NCI-H2171 treated with DMSO at 0.1 percent for 48 hours (cell line): ENCODE data around the gene THSD4.
A peak's percentile ranks its signal among the peaks of the same experiment; 100 is the strongest.
"Not testable (repeated sequence)": the region's sequence is repeated elsewhere in the genome, so short reads cannot be mapped to it uniquely, and the experiment has no call there.

Source experiments
- DNase-seq: peaks from one replicate; lab custom pipeline; 2025; lab: John Stamatoyannopoulos, UW

Gene THSD4

DNA sequence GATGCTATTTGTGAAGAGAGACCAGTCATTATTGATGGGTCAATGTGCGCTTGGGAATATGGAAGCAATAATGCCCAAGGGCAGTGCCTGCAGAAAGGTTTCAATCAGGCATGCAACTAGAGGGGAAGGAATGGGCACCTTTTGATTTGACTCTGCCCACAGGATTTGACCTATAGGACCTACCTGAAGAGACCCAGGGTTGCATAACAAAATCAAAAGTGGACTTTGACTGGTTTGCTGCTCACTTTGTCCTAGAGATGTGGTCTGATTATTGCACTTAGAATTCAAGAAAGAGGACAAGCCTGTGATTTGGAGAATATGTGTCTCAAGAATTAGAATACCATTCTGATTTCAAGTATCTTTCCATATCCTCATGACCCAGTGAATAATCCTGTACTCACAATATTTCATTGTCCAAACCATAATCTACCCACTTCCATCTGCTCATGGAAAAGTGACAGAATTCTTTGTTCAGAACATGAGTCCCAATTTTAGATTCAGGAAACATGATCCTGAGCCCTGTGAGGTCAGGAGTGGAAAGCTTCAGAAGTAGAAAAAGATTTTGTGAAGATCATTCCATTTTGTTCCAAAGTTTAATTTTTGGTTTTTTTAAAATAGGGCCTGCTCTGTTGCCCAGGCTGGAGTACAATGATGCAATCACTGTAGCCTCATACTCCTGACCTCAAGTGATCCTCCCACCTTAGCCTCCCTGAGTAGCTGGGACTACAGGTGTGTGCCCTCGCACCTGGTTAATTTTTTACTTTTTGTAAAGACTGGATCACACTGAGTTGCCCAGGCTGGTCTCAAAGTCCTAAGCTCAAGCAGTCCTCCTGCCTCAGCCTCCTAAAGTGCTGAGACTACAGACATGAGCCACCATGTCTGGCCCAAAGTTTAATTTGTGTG is 543.8 kb downstream of the THSD4 start:
- DNase-seq: peak; percentile 17

DNA sequence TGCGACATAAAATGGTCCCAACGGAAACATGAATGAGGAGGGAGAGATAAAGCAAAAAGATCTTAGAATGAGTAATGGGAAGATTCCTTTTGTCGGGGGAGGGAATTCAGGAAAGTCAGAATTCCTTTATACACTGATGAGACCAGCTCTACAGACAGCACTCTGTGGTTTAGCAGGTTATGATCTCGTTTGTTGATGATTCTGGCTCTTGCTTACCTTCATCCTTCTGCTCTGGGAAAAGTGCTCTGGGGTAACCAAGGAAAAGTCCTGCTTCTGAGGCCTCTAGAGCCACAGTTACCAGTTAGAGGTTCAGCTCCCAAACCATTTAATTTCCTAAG is 544.4 kb downstream of the THSD4 start:
- DNase-seq: no peak

- DNase-seq: peak; percentile 88
Measured at GRCh38 chr15:71660501-71660900, 545.2 kb downstream of the THSD4 start.

- no peak for DNase-seq
Measured at GRCh38 chr15:71662306-71662705, 547.0 kb downstream of the THSD4 start.

DNA sequence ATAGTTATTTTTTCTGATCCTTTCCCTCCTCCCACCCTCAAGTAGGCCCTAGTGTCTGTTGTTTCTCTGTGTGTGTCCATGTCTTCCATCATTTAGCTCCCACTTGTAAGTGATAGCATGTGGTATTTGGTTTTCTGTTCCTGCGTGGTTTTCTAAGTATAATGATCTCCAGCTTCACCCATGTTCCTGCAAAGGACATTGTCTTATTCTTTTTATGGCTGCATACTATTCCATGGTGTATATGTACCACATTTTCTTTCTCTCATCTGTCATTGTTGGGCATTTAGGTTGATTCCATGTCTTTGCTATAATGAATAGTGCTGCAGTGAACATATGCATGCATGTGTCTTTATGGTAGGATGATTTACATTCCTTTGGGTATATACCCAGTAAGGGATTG is 549.4 kb downstream of the THSD4 start:
- no peak for DNase-seq

DNA sequence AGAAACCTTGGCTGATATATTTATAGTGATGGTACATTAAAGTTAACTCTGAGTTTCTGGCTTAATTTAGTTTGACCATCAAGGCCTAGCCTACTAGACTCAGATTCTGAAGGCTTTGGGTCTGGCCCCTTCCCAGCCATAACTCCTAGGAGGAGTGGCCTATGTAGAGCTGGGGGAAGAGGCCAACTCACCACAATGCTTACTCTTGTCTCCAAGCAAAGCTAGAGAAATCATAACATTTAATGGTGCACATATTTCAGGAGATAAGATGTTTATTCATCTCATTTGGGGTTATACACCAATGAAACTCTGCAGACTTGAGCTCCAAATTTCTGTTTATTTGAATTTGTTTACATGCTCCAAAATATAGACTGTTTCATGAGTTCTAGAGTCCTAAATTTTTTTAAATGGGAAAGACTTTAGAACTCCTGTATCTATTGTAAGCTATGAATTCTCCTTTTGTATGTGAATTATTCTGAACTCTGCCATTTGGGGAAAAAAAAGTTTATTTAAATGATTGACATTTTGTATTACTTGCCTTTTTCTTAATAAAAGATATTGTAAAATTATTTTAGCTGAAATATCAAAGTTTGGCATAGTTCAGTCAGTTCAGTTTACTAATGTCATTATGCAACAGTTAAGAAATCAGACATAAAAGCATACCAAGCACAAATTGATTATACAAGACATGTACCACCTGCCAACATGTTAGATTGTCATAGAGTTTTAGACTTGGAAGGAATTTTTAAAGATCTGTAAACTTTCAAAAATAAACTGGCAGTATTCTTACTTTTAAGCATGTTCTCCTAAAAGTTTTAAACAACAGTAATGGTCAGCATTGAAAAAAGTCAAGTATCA is 551.7 kb downstream of the THSD4 start:
- no peak for DNase-seq

DNA sequence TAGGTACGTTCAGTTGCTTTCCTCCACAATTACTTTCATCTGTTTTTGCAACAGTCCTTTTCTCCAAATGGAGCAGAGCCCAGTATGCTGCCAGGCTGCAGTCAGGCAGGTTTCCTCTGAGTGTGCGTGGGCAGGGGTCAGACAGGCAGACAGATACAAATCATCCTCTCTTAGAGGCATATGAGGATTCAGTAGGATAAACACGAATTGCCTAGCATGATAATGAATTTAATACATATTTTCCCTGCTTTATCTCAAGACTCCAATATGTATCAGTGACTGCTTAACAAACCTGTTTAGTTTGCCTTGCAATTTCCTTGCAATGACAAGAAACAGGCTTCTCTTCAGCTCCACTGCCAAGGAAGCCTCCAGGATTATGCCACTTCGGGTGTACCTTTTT is 554.4 kb downstream of the THSD4 start:
- DNase-seq: no peak

GRCh38 chr15:71670222-71670621 is 555.0 kb downstream of the THSD4 start:
- DNase-seq: not testable (repeated sequence)

GRCh38 chr15:71674354-71674753 is 559.1 kb downstream of the THSD4 start:
- DNase-seq: peak; percentile 69

GRCh38 chr15:71677352-71677751 is 562.1 kb downstream of the THSD4 start:
- no peak for DNase-seq

- no peak for DNase-seq
Measured at GRCh38 chr15:71677766-71678165, 562.5 kb downstream of the THSD4 start.

- no peak for DNase-seq
Measured at GRCh38 chr15:71678191-71678590, 562.9 kb downstream of the THSD4 start.

GRCh38 chr15:71678605-71679004 is 563.3 kb downstream of the THSD4 start:
- no peak for DNase-seq

DNA sequence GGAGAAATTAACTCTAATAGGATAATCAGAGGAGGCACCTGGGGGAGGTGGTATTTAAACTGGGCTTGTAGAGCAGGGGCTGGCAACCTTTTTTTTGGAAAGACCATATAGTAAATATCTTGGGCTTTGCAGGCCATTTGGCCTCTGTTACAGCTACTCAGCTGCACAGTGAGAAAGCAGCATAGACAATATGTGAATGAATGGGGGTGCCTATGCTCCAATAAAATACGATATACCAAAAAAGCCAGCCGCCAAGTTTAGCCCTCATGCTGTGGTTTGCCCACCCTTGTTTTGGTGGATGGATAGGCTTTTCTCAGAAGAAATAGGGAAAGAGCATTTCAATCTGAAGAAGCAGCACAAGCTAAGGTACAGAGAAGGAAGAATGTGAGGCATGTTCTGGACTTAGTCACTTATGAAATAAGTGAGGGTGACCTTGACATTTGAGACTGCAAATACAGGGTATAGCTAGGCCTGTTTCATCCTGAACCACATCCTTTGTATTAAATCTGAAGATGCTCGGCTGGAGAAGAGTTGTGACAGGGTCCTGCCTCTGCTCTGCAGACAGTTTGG is 564.0 kb downstream of the THSD4 start:
- no peak for DNase-seq

DNA sequence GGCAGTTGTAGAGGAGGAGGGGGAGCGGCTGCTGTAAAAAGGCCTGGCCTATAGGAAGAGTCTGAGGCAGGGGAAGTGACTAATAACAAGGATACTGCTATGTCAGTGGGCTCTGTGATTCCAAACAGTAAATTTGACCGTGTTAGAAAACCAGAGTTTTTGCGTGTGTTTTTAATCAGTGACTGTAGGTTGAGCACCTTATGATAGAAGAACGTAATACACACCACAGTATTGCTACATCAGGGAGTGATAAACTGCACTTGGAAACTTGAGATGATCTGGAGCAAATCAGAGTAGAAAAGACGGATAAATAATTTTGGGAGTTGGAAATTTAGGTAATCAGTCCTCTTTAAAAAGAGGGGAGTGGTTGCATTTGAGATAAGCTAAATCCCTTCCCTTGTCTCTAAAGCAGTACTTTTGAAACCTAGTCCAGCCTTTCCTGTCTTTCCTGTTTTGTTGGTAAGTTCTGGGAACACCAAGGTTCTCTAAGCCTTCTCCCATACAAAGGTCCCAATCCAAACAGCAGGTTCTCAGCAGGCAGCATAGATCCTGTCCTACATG is 564.6 kb downstream of the THSD4 start:
- no peak for DNase-seq

- DNase-seq: no peak
Measured at GRCh38 chr15:71682001-71682400, 566.7 kb downstream of the THSD4 start.

DNA sequence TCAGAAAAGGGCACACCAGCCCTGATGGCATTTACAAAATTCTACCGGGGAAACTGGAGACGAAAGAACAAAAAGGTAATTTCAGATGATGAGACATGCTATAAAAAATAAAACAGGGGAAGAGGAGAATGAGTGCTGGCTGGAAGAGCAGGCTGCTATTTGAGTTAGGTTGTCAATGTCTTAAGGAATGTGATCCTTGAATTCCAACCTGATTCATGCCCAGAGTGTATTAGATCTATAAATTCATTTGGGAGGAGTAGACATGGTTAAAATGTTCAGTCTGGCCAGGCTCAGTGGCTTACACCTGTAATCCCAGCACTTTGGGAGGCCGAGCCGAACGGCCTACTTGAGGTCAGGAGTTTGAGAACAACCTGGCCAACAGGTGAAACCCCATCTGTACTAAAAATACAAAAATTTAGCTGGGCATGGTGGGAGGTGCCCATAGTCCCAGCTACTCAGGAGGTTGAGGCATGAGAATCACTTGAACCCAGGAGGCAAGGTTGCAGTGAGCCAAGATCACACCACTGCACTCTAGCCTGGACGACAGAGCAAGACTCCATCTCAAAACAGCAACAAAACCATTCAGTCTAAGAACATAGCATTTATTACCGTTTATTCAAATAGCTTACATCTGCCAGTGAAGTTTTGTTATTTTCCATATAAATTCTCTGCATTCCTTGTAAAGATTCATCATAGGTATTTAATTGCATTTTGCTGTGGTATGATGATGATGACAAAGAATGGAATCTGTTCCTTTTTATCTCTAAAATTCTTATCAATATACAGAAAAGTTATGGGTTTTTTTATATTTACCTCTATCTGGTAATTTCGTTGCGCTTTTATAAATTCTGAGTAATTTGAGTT is 568.4 kb downstream of the THSD4 start:
- no peak for DNase-seq

DNA sequence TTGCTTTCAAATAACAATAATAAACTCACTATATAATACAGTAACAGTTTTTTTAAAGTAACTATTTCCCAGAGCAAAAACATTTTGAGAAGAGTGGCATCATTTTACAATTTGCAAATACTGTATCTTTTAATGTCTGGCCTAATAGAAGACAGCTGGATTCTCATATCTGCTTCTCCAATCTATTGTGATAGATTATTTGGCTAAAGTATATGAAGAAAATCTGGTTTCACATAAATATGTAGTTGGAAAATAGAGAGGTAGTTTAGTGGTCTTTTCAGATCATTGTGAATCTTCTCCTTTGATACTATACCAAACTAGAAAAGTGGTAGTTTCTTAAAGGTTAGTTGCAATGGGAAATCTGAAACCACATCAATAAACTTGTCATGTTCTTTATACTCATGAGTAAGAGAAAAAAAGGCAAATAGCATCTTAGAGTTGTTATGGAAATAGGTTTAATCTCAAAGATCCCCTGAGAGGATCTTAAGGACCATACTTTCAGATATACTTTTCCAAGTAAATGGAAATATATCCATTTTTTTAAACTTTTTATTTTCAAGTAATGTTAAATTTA is 570.2 kb downstream of the THSD4 start:
- peak; percentile 27 for DNase-seq

GRCh38 chr15:71686221-71687050 is 571.2 kb downstream of the THSD4 start:
- DNase-seq: peak; percentile 76

GRCh38 chr15:71687902-71688508 is 572.7 kb downstream of the THSD4 start:
- peak; percentile 30 for DNase-seq
